Activated CD8-positive, alpha-beta memory T cell treated with anti-CD3 and anti-CD28 coated beads for 48 hours (primary cell): ENCODE data around the gene IGLL5.

Source experiments
- DNase-seq, 3 experiments: peaks; one replicate each; pipeline ENCODE4 v3.0.0-alpha.2; 2020; ENCODE audit warnings: low read depth in 2 of 3, low spot score in 2 of 3

Gene IGLL5

GRCh38 chr22:22938672-22939587, 51.3 kb downstream of the IGLL5 start:
- DNase-seq, result no peak

- DNase-seq, result no peak
Observed at GRCh38 chr22:22939588-22940368, 52.2 kb downstream of the IGLL5 start.

- no peak for DNase-seq
Observed at GRCh38 chr22:22940961-22941605, 53.5 kb downstream of the IGLL5 start.

- no peak for DNase-seq
Observed at GRCh38 chr22:22941831-22942510, 54.4 kb downstream of the IGLL5 start.

- DNase-seq, result peak in 2 of 3 experiments; percentile 70 to 81
Observed at GRCh38 chr22:22942511-22943329, 55.1 kb downstream of the IGLL5 start.

- no peak for DNase-seq
Observed at GRCh38 chr22:22943521-22944267, 56.1 kb downstream of the IGLL5 start.

- DNase-seq, result no peak
Observed at GRCh38 chr22:22944268-22944985, 56.8 kb downstream of the IGLL5 start.

- DNase-seq, result no peak
Observed at GRCh38 chr22:22945195-22945594, 57.6 kb downstream of the IGLL5 start.
